ENCODE measurements around the gene UGT1A3. TPM values are rescaled to one million over a fixed set of nuclear protein-coding genes. Genes with fewer than 3 reads are reported as not detected.

The UGT1A3 gene
- total and polyA plus RNA-seq, 10 of the 15 experiments (the other 5 are each of a cell fraction or from before 2014, with no cell fraction given), result not detected

DNA sequence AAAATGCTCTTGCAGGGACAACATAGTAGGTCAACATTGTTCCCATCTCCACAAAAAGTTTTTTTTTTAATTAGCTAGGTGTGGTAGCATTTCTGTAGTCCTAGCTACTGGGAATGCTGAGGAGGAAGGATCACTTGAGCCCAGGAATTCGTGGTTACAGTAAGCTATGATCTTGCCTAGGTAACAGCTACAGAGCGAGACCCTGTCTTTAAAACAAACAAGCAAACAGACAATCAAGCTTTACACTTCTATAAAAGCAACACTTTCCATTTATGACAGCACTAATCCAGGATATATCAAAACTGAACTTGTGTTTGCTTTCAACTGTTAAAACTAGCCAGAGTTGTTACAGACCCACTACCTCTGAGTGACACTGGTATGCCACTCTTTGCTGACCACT is 12.0 kb downstream of the UGT1A3 start:
- Histone ChIP-seq H4K20me1 (ENCODE audit: control insufficient read depth, insufficient read depth) (no peaks in the 10 kb centered on the region), H3K4me2 (ENCODE audit: control insufficient read depth, insufficient read depth) (no peak overlapping the region), H3K9ac (ENCODE audit: control insufficient read depth, insufficient read depth, low read length) (no peak overlapping the region), H3K4me1 (ENCODE audit: control insufficient read depth, insufficient read depth, low read length) (no peaks in the 10 kb centered on the region), H3K27ac (ENCODE audit: control insufficient read depth, insufficient read depth) (no peak overlapping the region), H3K79me2 (ENCODE audit: control insufficient read depth, insufficient read depth, low read length) (no peaks in the 10 kb centered on the region), H3K36me3 (ENCODE audit: control insufficient read depth in 2 of 2, insufficient read depth in 2 of 2, low read length in 1 of 2) (no peaks in the 10 kb centered on the region), H2AFZ (ENCODE audit: control insufficient read depth, low read depth, low read length) (no peak overlapping the region), H3K4me3 (no peak overlapping the region), H3K27me3 (replicated peaks in 1 of 2; ENCODE audit: control insufficient read depth in 2 of 2, insufficient read depth in 2 of 2, low read length in 1 of 2) (no peaks in the 10 kb centered on the region; a peak in 1 of 4 replicates), H3K9me3 (replicated peaks; ENCODE audit: control insufficient read depth, insufficient read depth, low read length) (no peaks in the 10 kb centered on the region)
- FAIRE-seq (no peak), ATAC-seq (no peak), DNase-seq (ENCODE audit: low read depth, low spot score) (no peak)
- 0% methylated on average over 2 of the region's 2 CpGs for WGBS (ENCODE audit: insufficient coverage, insufficient replicate concordance, low lambda C conversion rate, missing lambda C conversion rate)
- CTCF ChIA-PET, result no interaction called here
- no TSS peak for BruUV-seq (replicated peaks)
- in situ Hi-C loops (cut with MboI), result no loop called here
- POLR2A ChIA-PET, result no interaction called here
- RAD21 ChIA-PET (ENCODE audit: unreplicated experiment), result no interaction called here
- intact Hi-C loops (cut with micrococcal nuclease; ENCODE audit: unreplicated experiment), result no loop called here
- TF ChIP-seq RELA (IDR thresholded peaks at IDR 0.05; ENCODE audit: borderline replicate concordance, partially characterized antibody), result no peak
- TF ChIP-seq MYC (IDR thresholded peaks at IDR 0.05; ENCODE audit: insufficient read depth, insufficient read length, insufficient replicate concordance, low read length, severe bottlenecking), result no peak
- TF ChIP-seq ZNF384 (IDR thresholded peaks at IDR 0.05; ENCODE audit: borderline replicate concordance, low read depth, low read length), result no peak
- TF ChIP-seq, protein P1, sequence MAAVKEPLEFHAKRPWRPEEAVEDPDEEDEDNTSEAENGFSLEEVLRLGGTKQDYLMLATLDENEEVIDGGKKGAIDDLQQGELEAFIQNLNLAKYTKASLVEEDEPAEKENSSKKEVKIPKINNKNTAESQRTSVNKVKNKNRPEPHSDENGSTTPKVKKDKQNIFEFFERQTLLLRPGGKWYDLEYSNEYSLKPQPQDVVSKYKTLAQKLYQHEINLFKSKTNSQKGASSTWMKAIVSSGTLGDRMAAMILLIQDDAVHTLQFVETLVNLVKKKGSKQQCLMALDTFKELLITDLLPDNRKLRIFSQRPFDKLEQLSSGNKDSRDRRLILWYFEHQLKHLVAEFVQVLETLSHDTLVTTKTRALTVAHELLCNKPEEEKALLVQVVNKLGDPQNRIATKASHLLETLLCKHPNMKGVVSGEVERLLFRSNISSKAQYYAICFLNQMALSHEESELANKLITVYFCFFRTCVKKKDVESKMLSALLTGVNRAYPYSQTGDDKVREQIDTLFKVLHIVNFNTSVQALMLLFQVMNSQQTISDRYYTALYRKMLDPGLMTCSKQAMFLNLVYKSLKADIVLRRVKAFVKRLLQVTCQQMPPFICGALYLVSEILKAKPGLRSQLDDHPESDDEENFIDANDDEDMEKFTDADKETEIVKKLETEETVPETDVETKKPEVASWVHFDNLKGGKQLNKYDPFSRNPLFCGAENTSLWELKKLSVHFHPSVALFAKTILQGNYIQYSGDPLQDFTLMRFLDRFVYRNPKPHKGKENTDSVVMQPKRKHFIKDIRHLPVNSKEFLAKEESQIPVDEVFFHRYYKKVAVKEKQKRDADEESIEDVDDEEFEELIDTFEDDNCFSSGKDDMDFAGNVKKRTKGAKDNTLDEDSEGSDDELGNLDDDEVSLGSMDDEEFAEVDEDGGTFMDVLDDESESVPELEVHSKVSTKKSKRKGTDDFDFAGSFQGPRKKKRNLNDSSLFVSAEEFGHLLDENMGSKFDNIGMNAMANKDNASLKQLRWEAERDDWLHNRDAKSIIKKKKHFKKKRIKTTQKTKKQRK (IDR thresholded peaks at IDR 0.05; ENCODE audit: low read depth, low read length), result no peak
- TF ChIP-seq ZNF217 (IDR thresholded peaks at IDR 0.05), result no peak
- TF ChIP-seq NRF1 (conservative IDR thresholded peaks at IDR 0.05; ENCODE audit: low read depth, low read length), result no peak
- TF ChIP-seq BMI1 (IDR thresholded peaks at IDR 0.05; ENCODE audit: borderline replicate concordance), result no peak
- TF ChIP-seq, protein P2, sequence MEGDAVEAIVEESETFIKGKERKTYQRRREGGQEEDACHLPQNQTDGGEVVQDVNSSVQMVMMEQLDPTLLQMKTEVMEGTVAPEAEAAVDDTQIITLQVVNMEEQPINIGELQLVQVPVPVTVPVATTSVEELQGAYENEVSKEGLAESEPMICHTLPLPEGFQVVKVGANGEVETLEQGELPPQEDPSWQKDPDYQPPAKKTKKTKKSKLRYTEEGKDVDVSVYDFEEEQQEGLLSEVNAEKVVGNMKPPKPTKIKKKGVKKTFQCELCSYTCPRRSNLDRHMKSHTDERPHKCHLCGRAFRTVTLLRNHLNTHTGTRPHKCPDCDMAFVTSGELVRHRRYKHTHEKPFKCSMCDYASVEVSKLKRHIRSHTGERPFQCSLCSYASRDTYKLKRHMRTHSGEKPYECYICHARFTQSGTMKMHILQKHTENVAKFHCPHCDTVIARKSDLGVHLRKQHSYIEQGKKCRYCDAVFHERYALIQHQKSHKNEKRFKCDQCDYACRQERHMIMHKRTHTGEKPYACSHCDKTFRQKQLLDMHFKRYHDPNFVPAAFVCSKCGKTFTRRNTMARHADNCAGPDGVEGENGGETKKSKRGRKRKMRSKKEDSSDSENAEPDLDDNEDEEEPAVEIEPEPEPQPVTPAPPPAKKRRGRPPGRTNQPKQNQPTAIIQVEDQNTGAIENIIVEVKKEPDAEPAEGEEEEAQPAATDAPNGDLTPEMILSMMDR (IDR thresholded peaks at IDR 0.05 in 2 of 3, conservative IDR thresholded peaks at IDR 0.05 in 1 of 3; ENCODE audit: control insufficient read depth in 2 of 3, extremely low read depth in 1 of 3, insufficient read depth in 1 of 3, low read depth in 3 of 3, low read length in 3 of 3), result no peak
- TF ChIP-seq, protein P3, sequence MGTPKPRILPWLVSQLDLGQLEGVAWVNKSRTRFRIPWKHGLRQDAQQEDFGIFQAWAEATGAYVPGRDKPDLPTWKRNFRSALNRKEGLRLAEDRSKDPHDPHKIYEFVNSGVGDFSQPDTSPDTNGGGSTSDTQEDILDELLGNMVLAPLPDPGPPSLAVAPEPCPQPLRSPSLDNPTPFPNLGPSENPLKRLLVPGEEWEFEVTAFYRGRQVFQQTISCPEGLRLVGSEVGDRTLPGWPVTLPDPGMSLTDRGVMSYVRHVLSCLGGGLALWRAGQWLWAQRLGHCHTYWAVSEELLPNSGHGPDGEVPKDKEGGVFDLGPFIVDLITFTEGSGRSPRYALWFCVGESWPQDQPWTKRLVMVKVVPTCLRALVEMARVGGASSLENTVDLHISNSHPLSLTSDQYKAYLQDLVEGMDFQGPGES (IDR thresholded peaks at IDR 0.05), result no peak
- TF ChIP-seq JUND (IDR thresholded peaks at IDR 0.05; ENCODE audit: low read depth, low read length), result no peak
- TF ChIP-seq STAT3 (IDR thresholded peaks at IDR 0.05; ENCODE audit: low read depth, low read length), result no peak
- TF ChIP-seq HDGF (IDR thresholded peaks at IDR 0.05), result no peak
- TF ChIP-seq CBX3 (IDR thresholded peaks at IDR 0.05; ENCODE audit: borderline replicate concordance, low read depth), result no peak
- no peak for TF ChIP-seq SMARCA5 (IDR thresholded peaks at IDR 0.05)
- no peak for TF ChIP-seq ZNF207 (IDR thresholded peaks at IDR 0.05; ENCODE audit: borderline replicate concordance)
- no peak for TF ChIP-seq SIX5 (IDR thresholded peaks at IDR 0.05; ENCODE audit: low read depth, low read length, severe bottlenecking)
- no peak for TF ChIP-seq CBX5 (IDR thresholded peaks at IDR 0.05; ENCODE audit: low read depth)
- TF ChIP-seq POLR2AphosphoS2 (IDR thresholded peaks at IDR 0.05; ENCODE audit: low read depth, low read length), result no peak
- SMC1A ChIA-PET (ENCODE audit: uncharacterized antibody, unreplicated experiment), result no interaction called here

Data from GM12878 (cell line).